ENCODE measurements around the gene SETD1A.

SETD1A gene

DNA sequence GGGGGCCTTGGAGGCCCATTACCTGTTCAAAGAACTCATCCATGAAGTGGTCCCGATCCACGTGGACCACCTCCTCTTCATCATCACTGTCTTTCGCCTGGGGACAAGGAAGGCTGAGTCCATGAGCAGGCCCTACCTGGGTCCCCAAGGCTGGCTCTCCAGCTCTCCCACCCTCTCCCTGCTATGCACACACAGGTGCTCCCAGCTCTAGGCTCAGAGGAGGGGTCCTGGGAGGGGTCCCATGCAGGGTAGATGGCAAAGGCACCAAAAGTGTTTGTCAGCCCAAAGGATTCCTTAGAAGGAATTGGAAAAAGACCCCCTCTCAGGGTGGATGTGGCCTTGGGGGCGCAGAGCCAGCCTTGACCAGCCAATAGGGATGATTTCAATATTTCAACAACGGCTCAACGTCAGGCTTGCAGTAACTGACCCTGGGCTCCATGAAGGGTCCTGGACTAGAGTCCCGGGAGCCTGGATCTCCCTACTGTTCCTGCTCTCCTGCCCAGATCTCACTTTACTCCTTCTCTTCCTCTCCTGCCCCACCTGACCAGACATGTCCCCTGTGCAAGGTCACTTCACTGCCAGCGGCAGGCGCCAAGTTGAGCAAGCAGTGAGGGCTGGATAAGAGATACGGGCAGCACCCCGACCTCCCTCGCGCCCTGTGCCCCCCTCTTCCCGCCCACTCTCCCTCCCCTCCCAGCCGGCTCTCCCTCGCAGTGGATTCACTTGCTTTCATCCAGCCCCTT lies 44.1 kb downstream of the SETD1A start:
- H3K4me3 ChIP-seq (ENCODE audit: low read depth, low read length), result no peak overlapping the region
- CTCF ChIA-PET, result interaction anchor here (2.0 kb wide), 1 partner anchor 17 kb away, joined by 14 read pairs; the partner anchor contains the start of gene HSD3B7
- POLR2A ChIA-PET, result no interaction called here
- DNase-seq (ENCODE audit: low read depth, low spot score), result no peak
- no peak for TF ChIP-seq CTCF (IDR thresholded peaks at IDR 0.05; ENCODE audit: insufficient read depth, low read length, missing control alignments)

DNA sequence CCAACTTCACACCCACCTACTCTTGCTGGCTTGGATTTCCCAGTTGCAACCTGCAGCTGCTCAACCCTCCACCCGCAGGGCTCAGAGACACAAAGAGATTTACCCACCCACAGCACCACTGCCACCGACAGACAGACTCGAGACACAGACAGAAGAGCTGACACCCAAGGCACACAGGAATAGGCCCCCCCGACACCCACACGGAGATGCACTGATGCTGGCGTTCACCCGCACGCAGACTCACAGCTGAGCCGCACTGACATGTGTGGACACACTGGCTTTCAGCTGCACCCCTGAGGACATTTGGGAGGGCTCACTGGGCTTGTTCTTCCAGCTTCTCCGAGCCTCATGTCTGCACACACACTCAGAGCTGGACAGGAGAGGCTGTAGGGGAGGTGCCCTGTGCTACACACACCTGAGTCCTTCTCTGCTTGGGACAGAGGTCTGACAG lies 44.7 kb downstream of the SETD1A start:
- ChIA-PET POLR2A (no interaction called here), CTCF (interaction anchor here (0.7 to 2.0 kb wide), 5 partner anchors 9 to 453 kb away, joined by 3 to 14 read pairs (median 3); partner anchors contain the start of gene HSD3B7)
- no peak overlapping the region for H3K4me3 ChIP-seq (ENCODE audit: low read depth, low read length)
- TF ChIP-seq CTCF (IDR thresholded peaks at IDR 0.05; ENCODE audit: insufficient read depth, low read length, missing control alignments), result no peak
- no peak for DNase-seq (ENCODE audit: low read depth, low spot score)

DNA sequence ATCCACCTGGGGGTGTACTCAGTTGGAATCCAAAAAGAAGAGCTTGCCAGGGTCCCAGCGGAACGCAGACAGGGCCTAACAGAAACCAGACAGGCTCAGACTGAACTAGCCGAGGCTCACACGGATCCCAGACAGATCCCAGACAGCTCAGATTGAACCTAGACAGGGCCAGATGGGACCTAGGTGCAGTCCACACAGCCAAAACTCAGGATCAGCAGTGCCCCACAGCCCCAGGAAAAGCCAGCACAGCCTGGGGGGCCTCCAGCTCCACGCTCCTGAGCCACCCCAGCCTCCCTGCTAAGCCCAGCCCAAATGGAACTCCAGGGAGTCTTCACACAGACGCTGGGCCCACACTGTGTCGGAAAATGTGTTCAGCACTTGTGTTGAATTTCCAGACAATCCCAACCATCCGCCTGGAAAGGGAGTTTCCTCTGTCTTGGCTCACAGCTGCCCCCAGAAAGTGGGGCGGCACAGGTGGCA lies 45.3 kb downstream of the SETD1A start:
- TF ChIP-seq CTCF (IDR thresholded peaks at IDR 0.05; ENCODE audit: insufficient read depth, low read length, missing control alignments), result no peak
- ChIA-PET CTCF (interaction anchor here (0.7 to 2.0 kb wide), 5 partner anchors 10 to 453 kb away, joined by 3 to 14 read pairs (median 3); partner anchors contain the start of gene HSD3B7), POLR2A (no interaction called here)
- no peak for DNase-seq (ENCODE audit: low read depth, low spot score)
- no peak overlapping the region for H3K4me3 ChIP-seq (ENCODE audit: low read depth, low read length)

GRCh38 chr16:31003744-31004143 lies 46.2 kb downstream of the SETD1A start:
- TF ChIP-seq CTCF (IDR thresholded peaks at IDR 0.05; ENCODE audit: insufficient read depth, low read length, missing control alignments), result no peak
- no peak for DNase-seq (ENCODE audit: low read depth, low spot score)
- H3K4me3 ChIP-seq (ENCODE audit: low read depth, low read length), result no peak overlapping the region
- ChIA-PET POLR2A (no interaction called here), CTCF (interaction anchor here (1.2 to 1.4 kb wide), 2 partner anchors 10 to 19 kb away, joined by 3 to 6 read pairs; partner anchors contain the start of gene HSD3B7)

DNA sequence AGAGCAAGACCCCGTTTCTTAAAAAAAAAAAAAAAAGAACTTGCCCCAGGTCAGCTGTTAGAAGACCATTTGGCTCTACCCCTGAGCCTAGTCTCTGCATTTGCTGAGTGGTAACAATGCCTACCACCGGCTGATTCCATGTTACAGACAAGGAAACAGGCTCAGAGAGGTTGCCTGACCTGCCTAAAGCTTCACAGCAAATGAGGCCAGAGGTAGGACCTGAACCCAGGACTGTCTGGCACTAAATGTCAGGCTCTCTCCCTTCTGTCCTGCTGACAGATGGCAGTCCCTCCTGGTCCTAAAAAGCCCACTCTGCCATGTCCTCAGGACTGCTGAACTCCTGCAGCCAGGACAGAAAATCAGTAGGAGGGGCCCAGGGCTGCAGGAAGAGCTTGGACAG lies 47.1 kb downstream of the SETD1A start:
- H3K4me3 ChIP-seq (ENCODE audit: low read depth, low read length), result no peak overlapping the region
- ChIA-PET CTCF (interaction anchor here (1.2 to 1.4 kb wide), 2 partner anchors 20 to 51 kb away, joined by 3 to 6 read pairs; partner anchors contain the start of gene HSD3B7), POLR2A (interaction anchor here (0.6 kb wide), 1 partner anchor 17 kb away, joined by 3 read pairs; no protein-coding TSS in a partner anchor)
- no peak for TF ChIP-seq CTCF (IDR thresholded peaks at IDR 0.05; ENCODE audit: insufficient read depth, low read length, missing control alignments)
- DNase-seq (ENCODE audit: low read depth, low spot score), result no peak

GRCh38 chr16:31005350-31006085 lies 48.0 kb downstream of the SETD1A start:
- ChIA-PET POLR2A (no interaction called here), CTCF (interaction anchor here (1.4 kb wide), 1 partner anchor 52 kb away, joined by 3 read pairs; no protein-coding TSS in a partner anchor)
- no peak for TF ChIP-seq CTCF (IDR thresholded peaks at IDR 0.05; ENCODE audit: insufficient read depth, low read length, missing control alignments)
- H3K4me3 ChIP-seq (ENCODE audit: low read depth, low read length), result no peak overlapping the region
- no peak for DNase-seq (ENCODE audit: low read depth, low spot score)

Data from AG04449 (cell line).